ENCODE measurements around the gene UMOD.

DNA sequence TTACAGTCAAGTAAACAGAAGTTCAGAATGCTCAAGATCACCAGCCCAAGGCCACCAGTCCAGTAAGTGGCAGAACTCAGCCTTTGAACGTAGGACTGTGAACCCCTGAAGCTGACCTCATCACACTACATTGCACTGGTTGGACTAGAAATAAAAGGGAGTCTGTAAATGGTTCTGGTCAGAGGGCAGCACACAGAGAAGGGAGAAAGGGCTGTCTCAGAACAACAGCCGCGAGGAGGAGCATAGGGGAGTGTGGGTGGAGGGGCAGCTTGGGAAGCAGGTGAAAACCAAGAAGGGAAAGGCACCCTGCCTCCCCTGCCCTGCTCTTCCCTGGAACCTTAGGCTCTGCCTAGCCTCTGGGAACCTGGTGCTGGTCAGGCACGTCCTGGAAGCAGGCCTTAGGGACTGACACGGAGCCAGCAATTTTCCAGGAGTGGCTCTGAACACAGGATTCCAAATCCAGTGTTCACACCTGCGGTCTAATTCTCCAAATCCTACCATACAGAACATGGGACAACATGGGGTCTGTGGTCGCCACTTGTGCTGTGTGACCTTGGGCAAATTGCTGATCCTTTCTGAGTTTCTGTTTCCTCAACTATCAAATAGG lies 45.1 kb upstream of the UMOD start:
- TF ChIP-seq YY1 (IDR thresholded peaks at IDR 0.05; ENCODE audit: insufficient read depth, insufficient read length) (no peak), SUZ12 (IDR thresholded peaks at IDR 0.05; ENCODE audit: extremely low read depth, insufficient read depth, insufficient read length) (no peak)

All from NT2/D1 (cell line).